ENCODE measurements around the gene PRELID1. TPM values are rescaled to one million over a fixed set of nuclear protein-coding genes. Genes with fewer than 3 reads are reported as not detected.
A peak's percentile ranks its signal among the peaks of the same experiment; 100 is the strongest.
"Not testable (repeated sequence)": the region's sequence is repeated elsewhere in the genome, so short reads cannot be mapped to it uniquely, and the experiment has no call there.

The PRELID1 gene, protein sequence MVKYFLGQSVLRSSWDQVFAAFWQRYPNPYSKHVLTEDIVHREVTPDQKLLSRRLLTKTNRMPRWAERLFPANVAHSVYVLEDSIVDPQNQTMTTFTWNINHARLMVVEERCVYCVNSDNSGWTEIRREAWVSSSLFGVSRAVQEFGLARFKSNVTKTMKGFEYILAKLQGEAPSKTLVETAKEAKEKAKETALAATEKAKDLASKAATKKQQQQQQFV
- 192 TPM for polyA plus RNA-seq (2013, experiment 1 of 2; ENCODE audit: insufficient read length)
- polyA plus RNA-seq (2013, experiment 2 of 2; ENCODE audit: insufficient read length): 181 TPM

DNA sequence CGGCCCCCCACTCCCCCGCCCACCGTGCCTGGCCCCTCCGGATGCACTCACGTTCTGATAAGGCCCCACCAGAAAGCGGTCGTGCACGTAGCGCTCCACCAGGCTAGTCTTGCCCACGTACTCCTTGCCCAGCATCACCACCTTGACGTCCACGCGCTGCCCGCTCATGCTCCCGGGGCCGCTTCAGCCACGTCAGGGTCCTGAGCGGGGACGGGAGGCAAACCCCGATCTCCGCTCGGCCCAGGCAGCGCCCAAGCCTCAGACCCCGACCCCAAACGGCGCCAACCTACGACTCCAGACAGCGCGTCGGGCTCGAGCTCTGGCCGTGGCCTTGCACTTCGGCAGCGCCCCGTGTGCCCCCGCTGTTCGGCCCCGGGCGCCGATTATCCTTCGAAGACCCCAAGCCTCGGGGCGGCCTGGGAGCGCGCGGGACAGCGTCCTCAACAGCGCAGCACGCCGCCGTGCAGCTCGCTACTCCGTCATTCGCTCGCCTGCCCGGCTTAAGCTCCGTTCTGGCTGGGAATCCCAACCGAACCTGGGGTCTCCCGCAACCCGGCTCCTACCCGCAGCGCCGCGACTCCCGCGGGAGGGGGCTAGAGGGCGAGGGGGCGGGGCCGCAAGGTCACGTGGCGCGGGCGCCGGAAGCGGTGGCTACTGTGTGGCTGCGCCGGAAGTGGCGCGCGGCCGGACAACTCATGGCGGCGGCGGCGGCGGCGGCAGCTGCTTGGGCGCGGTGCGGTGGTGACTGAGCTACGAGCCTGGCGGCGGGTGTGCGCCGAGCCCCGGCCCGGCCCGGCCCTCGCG lies at the start of gene PRELID1, which contains the start of gene RAB24:
Gene PRELID1, plus strand, starts transcription at position 679 of the 804 bp plus-strand sequence. CDS start 187 bp downstream, outside the sequence.
Gene RAB24, minus strand, starts transcription at position 599 of the 804 bp plus-strand sequence. Its CDS starts 431 bp downstream, at position 168.
- peak; percentile 85 for DNase-seq

DNA sequence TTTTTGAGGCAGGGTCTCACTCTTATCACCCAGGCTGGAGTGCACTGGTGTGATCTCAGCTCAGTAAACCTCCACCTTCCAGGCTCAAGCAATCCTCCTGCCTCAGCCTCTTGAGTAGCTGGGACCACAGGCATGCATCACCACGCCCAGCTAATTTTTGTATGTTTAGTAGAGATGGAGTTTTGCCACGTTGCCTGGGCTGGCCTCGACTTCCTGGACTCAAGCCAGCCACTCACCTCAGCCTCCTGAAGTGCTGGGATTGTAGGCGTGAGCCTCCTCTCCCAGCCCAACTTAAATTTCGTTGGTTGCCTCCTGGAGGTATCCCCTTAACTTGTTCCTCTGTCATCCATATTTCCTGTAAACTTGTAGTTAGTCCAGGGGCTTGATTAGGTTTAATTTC lies 47.3 kb upstream of the PRELID1 start:
- DNase-seq: peak; percentile 18

DNA sequence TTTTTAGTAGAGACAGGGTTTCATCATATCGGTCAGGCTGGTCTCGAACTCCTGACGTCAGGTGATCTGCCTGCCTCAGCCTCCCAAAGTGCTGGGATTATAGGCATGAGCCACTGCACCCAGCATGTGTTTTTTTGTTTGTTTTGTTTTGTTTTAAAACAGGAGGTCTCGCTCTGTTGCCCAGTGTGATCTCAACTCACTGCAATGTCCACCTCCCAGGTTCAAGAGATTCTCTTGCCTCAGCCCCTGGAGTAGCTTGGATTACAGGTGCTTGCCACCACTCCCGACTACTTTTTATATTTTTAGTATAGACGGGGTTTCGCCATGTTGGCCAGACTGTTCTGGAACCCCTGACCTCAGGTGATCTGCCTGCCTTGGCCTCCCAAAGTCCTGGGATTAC lies 44.9 kb upstream of the PRELID1 start:
- DNase-seq: not testable (repeated sequence)

DNA sequence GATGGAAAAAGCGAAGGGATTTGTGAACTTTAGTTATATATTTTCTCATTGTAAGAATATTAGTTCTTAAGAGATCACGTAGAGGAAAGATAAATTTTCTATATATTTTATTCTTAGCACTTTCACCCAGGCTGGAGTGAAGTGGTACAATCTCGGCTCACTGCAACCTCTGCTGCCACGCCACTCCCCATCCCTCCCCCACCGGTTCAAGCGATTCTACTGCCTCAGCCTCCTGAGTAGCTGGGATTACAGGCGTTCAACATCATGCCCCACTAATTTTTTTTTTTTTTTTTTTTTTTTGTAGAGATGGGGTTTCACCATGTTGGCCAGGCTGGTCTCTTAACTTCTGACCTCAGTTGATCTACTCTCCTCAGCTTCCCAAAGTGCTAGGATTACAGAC lies 42.6 kb upstream of the PRELID1 start:
- no peak for DNase-seq

DNA sequence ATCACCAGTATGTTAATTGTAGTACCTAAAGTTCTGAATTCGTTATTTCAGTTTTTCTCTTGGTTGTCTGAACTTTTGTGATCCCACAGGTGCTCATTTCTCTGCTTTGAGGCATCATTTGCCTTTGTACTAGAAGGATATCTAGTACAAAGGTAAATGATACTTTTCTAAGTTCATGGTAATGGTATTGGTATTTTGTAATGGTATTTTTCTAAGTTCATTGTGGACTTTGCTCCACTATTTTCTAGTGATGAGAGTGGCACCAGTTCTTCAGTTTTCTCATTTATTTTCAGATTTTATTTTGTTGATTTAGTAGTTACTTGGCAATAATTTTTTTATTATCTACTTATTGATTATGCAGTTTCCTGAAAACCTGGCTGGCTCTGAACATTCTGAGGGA lies 42.1 kb upstream of the PRELID1 start:
- no peak for DNase-seq

DNA sequence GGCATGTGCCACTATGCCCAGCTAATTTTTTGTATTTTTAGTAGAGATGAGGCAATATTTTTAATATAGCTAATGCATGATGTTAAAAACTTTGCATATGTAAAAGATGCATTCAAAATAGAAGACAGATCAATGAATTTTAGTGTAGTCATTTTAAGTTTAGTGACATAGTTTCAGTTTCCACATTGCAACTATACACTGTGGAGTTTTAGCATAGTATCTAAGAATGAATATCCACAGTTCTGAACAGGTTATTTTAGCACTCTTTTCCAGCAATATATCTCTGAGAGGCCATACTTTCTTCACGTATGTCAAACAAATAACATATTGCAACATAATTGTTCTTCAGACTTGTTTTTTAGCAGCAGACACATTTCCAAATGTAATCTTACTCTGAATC lies 39.4 kb upstream of the PRELID1 start:
- no peak for DNase-seq

DNA sequence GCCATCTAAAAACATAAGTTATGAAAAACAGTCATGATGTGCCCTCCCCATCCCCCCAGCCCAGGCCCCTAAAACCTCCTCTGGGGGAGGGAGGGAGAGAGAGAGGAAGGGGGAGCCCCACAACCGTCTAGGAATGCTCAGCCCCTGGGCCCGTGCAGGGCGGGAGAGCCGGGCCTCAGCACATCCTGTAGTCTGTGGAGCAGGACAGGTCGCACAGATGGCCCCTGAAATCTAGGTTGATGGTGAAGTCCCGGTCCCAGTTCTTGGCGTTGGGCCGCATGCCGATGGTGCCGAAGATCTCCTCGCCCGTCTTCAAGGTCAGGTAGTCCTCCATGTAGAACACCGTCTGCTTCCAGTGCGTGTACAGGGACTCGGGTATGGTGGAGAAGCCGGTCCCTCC lies 38.2 kb upstream of the PRELID1 start:
- DNase-seq: no peak

DNA sequence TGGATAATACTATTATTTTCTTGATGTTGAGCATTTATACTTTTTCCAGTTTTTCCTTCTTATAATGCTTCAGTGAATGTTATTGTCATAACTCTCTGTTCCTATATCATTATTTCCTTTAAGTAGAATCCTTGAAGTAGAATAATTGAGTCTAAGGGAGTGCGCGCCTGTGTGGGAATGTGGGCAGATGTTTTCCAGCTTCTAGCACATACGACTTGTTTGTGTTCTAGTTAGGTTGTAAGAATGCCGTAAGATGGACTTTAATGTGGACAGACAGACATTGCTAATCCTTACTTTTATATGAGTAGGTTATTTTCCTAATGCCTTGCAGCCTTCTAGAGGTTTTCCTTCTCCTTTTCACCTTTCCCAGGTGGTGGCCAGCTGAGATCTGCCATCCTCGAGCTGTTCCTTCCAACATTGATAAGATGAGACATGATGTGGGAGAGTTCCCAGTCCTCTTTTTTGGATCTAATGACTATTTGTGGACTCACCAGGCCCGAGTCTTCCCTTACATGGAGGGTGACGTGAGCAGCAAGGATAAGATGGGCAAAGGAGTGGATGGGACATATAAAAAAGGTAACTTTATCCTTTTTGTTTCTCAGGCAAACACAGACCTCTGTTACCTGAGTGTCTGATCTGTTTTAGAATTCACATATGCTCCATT lies 34.2 kb upstream of the PRELID1 start:
- no peak for DNase-seq

DNA sequence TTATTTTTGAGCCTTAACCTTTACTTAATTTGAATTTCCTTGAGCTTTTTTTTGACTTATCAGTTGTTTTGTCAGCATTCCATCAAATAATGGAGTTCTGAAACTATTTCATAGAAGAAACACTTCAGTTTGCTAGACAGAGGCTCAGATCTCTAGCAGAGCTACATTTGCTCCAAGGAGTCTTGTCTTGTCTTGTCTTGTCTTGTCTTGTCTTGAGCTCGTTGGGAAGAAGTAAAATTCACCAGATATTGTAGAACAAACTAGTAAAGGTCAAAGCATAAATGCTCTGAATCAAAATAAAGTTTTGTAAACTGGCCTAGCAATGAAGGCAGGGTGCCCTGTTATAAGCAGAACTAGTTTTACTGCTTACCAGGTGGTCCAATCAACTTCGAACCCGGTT lies 33.6 kb upstream of the PRELID1 start:
- DNase-seq: no peak

DNA sequence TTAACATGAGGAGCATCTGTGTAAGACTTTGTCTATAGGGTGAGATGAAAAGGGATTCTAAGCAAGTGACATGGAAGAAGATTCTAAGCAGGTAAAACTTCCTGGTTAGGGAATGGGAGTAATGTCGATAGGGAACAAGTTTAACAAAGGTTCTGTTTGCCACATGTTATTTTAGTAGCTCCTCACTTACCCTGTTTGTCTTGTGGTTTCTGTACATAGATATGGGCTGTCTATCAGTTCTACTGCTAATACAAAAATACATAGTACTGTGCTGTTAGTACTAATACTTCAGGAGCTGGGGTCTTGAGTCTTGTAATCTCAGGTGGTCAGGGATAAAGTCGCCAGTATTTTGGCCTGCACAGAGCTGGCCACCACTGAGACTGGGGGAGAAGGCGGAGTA lies 32.9 kb upstream of the PRELID1 start:
- DNase-seq: no peak

DNA sequence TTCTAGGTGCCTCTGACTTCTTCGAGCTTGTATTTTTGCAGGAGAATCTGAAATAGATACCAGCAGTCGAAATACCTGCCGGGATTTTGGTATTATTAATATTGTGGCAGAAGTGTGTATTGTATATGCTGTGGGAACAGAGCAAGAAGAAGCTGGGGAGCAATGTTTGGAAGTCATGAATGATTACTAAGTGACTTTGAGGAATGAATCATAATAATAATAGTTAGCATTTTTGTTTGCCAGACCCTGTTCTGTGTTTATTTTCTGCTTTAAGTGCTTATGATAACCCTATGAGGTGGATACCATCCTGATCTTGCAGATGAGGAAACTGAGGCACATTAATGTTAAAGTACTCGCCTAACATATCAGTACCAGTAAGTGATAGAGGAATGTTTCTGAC lies 32.5 kb upstream of the PRELID1 start:
- DNase-seq: no peak

DNA sequence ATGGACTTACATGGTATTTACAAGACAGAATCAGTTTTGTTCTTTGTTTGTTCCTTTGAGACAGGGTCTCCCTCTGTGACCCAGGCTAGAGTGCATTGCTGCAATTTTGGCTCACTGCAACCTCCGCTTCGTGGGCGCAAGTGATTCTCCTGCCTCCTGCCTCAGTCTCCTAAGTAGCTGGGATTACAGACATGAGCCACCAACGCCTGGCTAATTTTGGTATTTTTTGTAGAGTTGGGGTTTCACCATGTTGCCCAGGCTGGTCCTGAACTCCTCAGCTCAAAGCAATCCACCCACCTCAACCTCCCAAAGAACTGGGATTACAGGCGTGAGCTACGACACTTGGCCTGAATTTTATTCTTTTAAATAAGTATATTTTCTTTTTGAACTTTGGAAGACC lies 27.7 kb upstream of the PRELID1 start:
- no peak for DNase-seq

DNA sequence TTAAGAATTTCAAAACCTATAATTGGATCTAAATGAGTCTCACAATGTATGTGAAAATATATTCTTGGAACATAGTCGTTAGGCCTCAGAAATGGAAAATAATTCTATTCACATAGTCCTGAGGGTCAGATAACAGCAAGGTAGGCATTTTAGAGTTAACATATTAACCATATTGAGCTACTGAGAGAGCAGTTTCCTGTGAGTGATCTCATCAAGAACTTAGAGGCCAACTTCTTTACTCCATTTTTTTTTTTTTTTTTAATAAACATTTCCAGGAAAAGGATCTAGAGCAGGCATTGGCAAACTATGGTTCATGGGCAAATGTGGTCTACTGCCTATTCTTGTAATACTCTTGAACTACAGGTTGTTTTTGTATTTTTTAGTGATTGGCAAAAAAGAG lies 26.7 kb upstream of the PRELID1 start:
- DNase-seq: no peak

DNA sequence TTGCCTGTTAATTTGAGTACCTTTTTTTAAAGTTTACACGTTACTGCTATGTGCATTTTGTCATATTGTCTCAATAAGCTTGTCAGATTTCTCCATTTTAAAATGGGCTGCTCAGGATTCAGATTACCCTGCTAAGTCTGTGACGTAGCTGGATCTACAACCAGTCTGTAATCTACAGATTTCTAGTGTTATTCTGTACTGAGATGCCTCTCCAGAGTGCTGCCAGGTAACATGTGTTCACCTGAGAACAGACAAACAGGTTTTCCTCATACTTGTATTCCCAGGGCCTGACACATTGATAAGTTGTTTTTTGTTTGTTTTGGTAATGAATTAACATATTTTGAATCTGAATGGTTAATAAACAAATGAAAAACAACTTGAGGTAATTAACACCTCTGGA lies 15.4 kb upstream of the PRELID1 start:
- DNase-seq: no peak

DNA sequence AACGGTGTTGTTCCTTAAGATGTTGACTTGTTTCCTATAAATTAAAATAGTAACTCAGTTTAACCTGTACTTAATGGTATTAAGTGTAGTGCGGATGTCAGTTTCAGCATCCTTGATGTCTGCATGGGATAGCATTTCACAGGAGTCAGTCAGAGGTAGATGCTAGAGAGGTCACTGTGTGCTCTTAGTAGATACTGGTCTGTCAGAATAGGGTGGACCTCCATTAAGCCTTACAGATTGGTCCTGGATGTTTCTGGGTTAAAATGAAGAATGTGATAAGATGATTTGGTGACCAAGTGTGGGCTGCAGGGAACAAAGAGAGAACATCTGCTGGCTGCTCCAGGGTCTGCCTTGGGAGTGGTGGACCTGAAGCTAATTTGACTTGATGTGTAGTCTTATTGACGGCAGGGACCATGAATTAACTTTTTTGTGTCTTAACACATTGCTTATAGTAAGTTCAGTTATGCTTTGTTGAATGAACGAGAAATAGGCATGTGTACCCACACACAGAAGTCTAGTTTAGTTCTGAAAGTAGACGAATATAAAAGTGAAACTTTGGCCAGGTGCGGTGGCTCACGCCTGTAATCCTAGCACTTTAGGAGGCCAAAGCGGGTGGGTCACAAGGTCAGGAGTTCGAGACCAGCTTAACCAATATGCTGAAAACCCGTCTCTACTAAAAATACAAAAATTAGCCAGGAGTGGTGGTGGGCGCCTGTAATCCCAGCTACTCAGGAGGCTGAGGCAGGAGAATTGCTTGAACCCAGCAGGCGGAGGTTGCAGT lies 12.6 kb upstream of the PRELID1 start:
- no peak for DNase-seq

DNA sequence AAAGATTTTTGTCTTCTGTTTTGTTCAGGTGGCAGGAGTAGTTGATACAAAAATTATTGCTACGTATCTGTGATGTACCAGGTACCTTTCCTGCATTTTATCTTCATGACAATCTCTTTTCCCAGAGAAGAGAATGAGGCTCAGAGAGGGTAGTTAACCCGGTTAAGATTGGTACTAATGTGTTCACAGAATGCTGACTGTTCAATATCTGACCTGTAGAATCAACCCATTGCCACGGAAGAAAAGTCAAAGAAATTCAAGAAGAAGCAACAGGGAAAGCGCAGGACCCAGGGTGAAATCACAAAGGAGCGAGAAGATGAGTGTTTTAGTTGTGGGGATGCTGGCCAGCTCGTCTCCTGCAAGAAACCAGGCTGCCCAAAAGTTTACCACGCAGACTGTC lies 11.9 kb upstream of the PRELID1 start:
- no peak for DNase-seq

DNA sequence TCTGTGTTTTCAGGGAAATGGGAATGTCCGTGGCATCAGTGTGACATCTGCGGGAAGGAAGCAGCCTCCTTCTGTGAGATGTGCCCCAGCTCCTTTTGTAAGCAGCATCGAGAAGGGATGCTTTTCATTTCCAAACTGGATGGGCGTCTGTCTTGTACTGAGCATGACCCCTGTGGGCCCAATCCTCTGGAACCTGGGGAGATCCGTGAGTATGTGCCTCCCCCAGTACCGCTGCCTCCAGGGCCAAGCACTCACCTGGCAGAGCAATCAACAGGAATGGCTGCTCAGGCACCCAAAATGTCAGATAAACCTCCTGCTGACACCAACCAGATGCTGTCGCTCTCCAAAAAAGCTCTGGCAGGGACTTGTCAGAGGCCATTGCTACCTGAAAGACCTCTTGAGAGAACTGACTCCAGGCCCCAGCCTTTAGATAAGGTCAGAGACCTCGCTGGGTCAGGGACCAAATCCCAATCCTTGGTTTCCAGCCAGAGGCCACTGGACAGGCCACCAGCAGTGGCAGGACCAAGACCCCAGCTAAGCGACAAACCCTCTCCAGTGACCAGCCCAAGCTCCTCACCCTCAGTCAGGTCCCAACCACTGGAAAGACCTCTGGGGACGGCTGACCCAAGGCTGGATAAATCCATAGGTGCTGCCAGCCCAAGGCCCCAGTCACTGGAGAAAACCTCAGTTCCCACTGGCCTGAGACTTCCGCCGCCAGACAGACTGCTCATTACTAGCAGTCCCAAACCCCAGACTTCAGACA lies 9.6 kb upstream of the PRELID1 start:
- no peak for DNase-seq

DNA sequence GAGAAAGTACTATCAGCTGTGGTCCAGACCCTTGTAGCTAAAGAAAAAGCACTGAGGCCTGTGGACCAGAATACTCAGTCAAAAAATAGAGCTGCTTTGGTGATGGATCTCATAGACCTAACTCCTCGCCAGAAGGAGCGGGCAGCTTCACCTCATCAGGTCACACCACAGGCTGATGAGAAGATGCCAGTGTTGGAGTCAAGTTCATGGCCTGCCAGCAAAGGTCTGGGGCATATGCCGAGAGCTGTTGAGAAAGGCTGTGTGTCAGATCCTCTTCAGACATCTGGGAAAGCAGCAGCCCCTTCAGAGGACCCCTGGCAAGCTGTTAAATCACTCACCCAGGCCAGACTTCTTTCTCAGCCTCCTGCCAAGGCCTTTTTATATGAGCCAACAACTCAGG lies 9.0 kb upstream of the PRELID1 start:
- DNase-seq: no peak

DNA sequence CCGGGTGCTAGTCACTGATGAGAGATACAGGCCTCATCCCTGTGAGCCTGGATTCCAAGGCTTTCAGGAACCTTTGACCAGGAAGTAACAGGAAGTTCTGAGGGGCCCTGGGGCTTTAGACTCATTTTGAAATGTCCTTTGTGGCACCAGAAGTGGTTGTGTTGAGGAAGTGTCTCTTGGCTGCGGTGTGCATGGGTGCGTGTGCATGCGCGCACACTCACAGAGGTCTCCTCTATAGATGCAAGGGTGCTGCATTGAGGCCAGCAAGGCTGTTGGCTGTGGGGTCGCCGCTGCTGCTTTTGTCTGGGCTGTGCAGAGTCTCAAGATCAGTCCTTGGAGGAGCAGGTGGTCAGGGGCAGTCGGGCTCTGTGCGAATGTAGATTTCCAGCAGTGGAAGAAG lies 7.7 kb upstream of the PRELID1 start:
- DNase-seq: no peak

DNA sequence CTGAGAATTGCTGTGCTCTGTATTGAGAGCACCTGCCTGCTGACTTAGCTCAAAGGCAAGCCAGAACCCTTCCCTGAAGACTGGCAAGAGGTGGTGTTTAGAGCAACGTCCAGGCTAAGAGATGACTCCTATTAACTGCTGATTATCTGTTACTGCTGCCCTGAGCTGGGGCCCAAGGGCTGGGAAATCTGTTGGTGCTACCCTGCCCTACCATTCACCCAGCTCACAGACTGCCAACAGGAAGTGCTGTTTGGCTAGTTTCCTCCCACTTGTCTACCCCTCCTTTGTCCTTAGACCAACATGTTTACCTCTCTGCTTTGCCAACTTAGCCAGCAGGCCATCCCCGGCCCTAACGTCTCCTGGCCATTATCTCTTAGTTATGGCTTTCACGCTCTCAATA lies 7.0 kb upstream of the PRELID1 start:
- no peak for DNase-seq

DNA sequence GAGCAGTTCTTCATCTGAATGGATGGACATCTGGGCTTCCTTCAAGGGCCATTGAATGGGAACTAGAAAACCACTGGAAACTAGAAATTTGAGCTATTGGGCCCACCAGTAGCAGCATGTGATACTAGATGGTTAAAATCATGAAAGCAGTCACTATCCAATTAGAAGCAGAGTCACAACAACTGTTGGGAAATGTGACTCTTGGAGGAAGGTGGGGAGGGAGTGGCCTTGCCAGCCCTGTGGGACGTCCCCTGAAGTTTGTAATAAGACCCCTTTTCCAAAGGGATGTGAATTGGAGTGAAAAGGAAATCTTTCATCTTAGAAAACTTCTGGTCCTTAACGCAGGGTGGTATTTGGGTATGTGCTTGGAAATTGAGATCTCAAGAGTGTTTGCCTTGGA lies 5.7 kb upstream of the PRELID1 start:
- DNase-seq: no peak

DNA sequence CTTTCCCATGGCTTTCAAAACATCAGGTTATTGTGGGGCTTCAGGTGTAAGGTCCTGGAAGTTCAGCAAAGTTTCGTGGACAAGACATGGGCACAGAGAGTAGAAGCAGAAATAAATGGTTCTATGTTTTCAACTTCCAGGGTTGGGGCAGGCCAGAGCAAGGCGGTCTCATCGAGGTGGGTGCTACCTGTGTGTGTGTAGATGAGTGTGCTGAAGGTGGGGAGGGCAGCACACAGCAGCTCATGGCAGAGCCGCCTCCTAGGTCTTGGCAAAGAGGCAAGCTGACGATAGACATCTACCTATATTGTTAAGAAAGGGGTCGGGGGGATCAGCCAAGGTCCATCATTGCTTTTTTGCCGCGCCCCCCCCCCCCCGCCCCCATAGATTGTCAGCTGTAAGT lies 3.9 kb upstream of the PRELID1 start:
- no peak for DNase-seq

All from fibroblast of skin of scalp (primary cell).